Left renal pelvis (tissue), 4 donors: ENCODE measurements around the gene WNK4. TPM values are rescaled to one million over a fixed set of nuclear protein-coding genes. Genes with fewer than 3 reads are reported as not detected.
A peak's percentile ranks its signal among the peaks of the same experiment; 100 is the strongest.
"Not testable (repeated sequence)": the region's sequence is repeated elsewhere in the genome, so short reads cannot be mapped to it uniquely, and the experiment has no call there.

Experiments used
- DNase-seq, 4 donors: peaks; one replicate each; pipeline ENCODE4 v3.0.0-alpha.2; 2013; ENCODE audit warnings: low read depth in 4 of 4, low spot score in 3 of 4
- polyA plus RNA-seq, 4 donors: library from polyadenylated mRNA; unstranded; fragments of 120-200 nt; gene quantifications; one replicate each; pipeline ENCODE4 v1.2.1, GENCODE V29; 2013; ENCODE audit not compliant: insufficient read length in 4 of 4

The WNK4 gene
- polyA plus RNA-seq, result 10 to 100 TPM in 3 of 4 donors, 1 to 10 TPM in 1; 3.5 to 14.8 (median 12.5) TPM

DNA sequence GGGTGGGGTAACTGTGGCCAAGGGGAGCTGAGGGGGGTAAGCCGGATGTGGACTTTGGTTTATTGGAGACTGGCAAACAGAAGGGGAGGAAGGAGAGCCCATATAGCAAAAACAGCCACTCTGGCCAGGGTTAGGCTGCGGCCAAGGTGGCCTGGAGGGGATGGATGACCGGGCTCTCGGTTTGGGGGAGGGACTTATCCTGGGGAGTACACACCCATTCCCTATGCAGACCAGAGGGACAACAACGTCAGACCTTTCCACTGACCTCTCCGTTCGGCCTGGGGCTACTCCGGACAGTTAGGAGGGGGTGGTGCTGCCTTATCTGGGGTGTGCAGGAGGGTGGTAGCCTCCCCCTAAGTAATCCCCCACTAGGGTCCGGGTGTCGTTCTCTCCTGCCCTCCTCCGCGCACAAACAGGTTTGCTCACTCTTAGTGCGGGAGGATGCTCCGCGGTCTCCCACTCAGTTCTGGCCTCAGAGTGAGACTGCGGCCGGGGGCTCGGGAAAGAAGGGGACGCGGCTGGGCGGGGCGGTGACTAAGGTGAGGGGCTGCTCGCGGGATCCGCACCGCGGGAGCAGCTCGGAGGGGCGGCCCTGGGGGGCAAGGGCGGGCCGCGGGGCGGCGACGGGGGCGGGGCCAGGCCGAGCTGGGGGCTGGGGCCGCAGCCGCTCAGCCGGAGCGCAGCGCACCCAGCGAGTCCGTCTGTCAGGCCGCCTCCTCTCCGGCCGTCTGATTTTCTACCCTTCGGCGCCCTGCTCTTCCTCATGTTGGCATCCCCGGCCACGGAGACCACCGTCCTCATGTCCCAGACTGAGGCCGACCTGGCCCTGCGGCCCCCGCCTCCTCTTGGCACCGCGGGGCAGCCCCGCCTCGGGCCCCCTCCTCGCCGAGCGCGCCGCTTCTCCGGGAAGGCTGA, at the start of gene WNK4:
Gene WNK4, plus strand, starts transcription at position 675 of the 915 bp plus-strand sequence. Its CDS starts 89 bp downstream, at position 764.
- DNase-seq, result no peak

DNA sequence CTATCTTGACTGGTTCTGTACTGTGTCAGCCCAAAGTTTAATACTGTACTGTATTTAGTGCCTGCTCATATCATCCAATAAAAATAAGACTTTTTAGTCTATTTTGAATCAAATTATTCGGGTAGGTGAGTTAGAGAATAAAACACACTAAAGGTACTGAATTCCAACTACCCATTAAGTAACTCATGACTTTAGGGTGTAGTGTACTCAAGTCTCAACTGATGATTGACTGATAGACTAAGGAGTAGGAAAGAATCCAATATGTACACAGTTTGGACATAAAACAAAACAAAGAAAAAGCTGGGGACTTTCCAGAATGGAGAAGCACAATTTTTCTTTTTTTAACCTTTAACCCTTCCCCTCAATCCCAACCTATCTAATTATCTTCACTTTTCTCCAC, 39.7 kb upstream of the WNK4 start:
- DNase-seq, result no peak

DNA sequence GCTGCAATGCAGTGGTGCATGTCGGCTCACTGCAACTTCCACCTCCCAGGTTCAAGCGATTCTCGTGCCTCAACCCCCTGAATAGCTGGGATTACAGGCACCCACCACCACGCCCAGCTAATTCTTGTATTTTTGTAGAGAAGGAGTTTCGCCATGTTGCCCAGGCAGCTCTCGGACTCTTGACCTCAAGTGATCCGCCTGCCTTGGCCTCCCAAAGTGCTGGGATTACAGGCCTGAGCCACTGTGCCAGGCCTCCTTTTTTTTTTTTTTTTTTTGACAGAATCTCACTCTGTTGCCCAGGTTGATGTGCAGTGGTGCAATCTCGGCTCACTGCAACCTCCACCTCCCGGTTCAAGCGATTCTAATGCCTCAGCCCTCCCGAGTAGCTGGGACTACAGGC, 37.5 kb upstream of the WNK4 start:
- DNase-seq, result not testable (repeated sequence)

DNA sequence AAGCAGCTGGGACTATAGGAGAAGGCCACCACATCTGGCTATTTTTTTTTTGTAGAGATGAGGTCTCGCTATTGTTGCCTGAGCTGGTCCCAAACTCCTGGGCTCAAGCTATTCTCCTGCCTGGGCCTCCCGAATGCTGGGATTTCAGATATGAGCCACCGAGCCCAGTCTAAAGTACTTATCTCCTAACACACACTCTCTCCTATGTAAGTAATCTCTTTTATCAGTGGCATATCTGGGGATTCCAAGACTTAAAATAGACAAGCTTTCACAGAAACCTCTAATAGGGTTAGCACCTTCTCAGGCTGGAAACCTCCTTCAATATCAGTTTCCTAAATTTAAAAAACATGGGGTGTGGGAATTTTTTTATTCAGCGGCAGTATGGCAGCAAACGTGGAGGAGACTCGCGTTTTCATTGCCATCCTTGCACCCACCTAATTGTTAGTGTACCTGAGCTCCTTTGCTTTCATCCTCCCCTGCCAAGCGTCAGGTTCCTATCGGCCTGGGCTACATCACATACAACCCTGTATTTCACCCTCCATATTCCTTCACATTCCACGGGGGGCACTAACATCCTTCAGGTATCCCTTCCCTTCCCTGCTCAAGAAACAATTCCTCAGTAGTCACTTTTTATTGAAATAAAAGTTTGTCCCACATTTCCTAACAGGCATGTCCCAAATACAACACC, 36.7 kb upstream of the WNK4 start:
- no peak for DNase-seq

DNA sequence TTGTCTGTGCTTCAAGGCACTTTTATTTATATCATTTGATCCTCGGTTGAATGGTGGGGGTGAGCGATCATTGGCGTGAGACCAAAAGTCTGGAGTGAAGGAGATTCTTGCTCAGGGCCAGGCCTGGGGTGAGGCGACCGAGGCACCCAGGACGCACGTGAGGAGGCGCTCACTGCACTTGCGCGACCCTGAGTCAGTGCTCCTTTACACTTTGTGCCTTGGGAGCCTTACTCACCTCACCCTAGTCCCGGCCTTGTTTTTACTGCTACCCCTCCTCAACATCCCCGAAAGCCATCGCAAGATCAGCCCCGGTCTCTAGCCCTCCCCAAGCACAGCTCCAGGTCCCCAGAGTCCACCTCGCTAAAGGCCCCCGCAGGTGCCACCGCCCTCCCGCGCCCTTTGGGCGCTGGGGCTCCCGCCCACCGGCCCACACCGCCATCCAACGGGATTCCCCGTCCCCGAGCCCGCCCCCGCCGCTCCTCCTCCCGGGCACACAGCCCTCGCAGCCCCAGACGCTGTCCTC, 36.1 kb upstream of the WNK4 start:
- no peak for DNase-seq

DNA sequence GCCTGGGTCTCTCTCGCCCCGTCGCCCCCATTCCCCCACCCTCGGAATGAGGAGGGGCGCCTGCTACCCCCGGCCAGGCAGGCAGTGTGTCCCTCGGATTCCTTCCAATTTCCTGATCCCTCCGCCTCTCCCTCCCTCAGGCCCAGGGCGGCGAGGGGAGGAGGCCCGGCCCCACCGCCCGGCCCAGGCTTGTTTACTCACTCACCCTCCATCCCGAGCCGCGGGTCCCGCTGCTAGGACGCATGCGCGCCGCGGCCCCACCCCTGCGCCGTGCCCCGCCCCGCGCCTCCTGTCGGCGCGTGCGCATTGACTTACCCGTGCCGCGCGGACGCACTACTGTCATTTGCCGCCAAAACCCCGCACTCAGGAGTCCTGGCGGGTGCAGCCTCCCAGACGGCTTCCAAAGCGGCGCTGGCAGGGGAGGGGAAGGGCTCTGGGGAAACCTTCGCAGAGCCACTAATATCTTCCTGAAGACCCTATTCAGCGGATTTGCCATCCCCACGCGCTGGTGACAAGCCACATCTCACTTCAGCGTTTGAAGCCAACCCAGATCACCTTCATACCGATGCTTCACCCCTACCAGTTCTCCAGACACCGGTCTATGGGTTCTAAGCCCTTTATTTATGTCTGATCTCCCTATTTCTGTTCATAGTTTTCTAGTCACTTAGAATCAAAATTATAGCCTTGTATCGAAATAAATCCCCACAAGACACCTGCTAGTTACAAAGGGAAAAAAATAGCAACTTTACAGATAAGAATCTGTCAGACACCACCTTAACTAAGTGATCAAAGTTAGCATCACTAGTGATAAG, 35.4 kb upstream of the WNK4 start, which contains the start of gene EZH1:
Gene EZH1, minus strand, starts transcription at position 235 of the 812 bp plus-strand sequence. CDS start 16,099 bp downstream, outside the sequence.
- DNase-seq, result peak; percentile 80 to 82 (median 81)

DNA sequence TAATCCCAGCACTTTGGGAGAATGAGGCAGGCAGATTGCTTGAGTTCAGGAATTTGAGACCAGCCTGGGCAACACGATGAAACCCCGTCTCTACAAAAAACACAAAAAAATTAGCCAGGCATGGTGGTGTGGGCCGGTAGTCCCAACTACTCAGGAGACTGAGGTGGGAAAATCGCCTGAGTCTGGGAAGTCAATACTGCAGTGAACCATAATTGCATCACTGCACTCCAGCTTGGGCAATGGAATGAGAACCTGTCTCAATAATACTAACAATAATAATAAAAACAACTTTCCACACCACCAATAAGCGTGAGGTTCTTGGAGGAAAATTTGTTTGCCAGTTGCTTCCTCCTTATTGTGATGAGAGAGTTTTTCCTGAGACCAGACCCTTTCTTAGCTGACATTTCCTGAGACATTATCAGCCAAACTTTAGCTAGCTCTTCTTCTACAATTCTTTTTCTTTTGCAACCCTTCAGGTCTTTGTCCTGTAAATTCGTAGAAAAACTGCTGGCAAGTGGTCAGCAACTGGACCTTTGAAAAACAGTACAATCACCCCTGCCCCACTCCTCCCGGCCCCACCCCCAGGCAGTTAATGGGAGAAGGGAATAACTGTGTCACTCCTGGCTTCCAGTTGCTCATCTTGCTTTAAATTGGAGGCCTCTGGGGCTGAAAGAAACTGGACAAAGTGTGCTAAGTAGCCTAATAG, 32.1 kb upstream of the WNK4 start:
- DNase-seq, result no peak

DNA sequence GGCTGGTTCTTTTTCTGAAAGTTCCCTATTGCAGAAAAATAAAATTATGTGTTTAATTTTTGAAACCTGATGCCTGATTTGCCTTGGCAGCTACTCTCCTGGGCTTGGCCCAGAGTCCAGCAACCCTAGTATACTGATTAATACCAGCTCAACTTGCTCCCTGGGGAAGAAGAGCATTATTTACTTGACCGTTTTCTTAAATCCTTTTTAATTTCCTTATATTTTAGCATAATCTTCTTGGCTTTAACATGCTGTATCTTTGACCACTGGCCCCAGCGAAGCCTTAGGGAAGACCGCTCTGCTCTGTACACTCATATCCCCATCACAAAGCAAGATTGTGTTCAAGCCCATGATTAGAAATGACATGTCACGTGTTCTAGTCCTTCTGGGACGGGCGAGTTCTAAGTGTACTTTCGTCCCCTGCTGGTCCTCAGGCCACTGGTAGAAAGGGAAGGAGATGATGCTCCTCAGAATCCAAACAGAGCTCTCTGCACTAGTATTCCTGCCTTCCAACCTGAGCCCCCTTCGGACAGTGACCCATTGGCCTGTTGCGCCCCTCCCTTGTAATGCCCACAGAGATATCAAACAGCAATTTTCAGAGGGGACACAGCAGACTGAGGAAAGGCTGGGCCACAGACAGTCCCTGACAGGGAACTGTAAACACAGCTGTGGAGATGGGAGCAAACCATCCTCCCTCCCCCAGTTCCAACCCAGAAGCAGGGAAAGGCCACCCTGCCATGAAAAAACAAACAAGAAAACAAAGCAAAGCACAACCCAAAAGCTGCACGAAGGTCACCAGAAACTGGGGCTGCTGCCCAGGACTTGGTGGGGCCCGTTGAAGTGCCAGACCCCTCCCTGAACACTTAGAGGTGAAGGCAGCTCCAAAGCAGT, 31.3 kb upstream of the WNK4 start:
- no peak for DNase-seq

DNA sequence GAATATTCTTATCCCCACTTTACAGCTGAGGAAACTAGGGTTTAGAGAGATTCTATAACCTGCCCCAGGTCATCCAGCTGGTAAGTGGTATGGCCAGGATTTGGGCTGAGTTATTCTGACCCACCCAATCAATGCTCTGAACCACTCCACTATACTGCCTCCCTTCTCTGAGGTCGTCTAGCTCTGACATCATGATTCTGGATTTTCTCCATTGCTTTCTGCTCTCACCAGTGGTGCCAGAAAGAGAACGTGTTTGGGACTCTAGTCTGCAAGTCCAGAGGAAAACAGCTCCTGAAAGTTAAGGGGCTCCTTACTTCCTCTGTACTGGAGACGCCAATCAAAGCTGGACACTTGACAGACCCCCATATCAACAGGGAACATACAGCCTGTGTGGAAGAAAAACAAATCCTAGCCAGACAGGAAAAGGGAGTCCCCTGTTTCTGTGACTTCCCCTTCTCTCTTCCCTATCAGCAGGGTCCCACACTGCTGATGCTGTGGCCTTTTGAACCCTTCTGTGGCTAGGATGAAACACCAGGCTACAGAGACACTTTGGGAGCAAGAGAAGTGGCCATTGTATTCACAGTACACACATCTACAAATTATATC, 29.6 kb upstream of the WNK4 start:
- DNase-seq, result no peak

DNA sequence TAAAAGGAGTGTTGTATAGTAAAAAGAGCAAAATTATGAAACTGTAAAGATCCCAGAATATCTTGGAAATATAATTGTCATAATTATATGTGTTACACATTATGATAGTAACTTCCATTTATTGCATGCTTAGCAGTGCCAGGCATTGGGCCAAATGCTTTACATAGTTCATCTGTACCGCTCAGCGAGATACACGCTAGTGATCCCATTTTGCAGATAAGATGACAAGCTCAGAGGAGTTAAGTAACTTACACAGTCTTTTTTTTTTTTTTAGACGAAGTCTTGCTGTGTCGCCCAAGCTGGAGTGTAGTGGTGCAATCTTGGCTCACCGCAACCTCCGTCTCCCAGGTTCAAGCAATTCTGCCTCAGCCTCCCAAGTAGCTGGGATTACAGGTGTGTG, 28.8 kb upstream of the WNK4 start:
- DNase-seq, result no peak

DNA sequence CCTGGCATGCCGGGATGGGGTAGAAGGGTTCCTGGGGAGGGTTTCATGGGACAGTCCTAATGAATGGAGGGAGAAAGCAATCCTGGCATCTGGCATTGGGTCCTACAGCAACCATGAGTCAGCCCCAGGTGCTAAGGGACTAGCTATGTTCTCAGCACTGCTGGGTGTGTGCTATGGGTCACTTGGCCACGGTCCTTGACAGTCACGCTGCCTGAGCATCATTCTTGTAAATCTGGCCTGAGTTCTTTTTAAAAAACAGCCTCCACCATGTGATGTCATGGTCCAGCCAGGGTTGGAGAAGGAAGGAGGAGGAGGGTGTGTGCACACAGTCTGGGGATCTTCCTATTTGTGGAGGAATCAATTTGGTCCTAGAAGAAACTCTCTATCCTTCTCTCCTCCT, 25.6 kb upstream of the WNK4 start:
- DNase-seq, result no peak

DNA sequence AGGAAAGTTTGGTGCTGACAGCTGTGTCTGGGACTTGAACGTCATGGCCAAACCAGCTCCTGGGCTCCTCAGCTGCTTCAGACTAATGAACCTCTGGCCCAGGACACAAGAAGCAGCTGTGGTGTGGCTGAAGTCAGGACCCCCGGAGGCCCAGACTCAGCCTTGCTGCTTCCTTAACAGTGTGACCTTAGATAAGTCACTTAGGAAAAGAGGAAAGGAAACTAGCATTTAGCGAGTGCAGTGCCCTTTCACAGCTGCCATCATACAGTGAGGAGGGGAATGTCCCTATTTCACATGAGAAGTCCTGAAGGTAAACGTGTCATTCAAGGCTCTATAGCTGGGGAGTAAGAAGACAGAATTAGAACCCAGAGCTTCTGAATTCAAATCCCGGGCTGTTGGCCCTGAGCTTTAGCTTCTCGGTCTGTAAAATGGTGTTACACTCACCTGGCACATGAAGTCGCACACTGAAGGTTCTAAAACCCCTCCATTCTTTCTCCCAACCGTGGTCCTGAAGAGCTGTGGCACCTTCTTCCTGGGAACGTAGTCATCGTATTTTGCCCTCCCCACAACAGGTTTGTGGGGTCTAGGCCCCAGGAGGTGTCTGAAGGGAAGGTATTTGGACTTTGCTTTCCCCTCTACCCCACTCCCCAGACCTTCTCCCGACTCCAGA, 20.3 kb upstream of the WNK4 start:
- no peak for DNase-seq

DNA sequence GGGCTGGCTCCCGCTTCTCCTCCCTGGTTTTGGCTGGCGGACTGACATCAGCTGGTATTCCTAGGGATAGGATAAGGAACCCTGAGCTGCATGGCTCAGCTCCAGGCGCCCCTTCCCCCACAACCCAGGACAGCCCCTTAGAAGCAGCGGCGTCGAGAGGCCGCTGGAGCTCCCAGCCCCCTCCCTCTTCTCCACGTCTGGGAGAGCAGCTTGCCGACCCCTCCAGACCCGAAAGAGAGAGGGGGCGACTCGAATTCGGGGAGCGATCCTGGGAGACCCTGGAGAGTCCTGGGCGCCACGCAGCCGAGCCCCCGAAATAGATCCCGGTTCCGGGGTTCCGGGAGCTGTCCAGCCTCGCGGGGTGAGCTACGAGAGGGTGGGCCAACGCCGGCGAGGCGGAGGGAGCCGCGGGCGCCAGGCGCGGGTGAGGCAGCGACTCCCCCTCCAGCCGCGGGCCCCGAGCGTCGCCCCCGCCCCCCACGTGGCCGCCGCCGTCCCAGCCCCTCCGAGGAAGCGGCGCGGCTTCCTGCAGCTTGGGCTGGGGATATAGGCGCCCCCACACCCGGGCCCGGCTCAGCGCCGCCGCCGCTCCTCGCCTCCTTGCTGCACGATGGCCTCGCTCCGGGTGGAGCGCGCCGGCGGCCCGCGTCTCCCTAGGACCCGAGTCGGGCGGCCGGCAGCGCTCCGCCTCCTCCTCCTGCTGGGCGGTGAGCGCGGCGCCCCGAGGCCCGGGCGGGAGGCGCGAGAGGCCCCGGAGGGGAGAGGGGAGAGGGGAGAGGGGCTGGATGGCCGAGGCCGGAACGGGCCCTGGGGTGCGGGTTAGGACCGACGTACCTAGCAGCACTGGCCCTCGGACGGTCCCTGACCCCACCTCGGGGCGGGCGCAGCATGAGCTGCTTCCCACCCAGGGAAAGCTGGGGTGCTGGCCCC, 19.5 kb upstream of the WNK4 start, which contains the start of gene RAMP2:
Gene RAMP2, plus strand, starts transcription at position 576 of the 930 bp plus-strand sequence. Its CDS starts 35 bp downstream, at position 611.
- DNase-seq, result no peak

DNA sequence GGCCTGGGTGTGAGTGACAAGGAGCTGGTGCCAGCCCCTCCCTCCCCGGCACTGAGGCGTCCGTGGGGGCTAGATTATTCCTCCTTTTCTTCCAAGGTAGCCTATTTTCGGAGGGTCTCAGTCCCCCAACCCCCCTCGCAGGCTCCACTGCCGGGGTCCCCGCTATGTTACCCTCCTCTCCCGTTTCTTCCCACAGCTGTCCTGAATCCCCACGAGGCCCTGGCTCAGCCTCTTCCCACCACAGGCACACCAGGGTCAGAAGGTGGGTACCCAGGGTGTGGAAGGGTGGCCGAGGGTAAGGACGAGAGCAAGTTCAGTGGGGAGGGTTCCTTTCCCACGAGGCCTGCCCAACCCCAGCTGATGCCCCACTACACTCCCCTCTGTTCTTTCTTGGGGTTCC, 18.8 kb upstream of the WNK4 start:
- DNase-seq, result no peak

DNA sequence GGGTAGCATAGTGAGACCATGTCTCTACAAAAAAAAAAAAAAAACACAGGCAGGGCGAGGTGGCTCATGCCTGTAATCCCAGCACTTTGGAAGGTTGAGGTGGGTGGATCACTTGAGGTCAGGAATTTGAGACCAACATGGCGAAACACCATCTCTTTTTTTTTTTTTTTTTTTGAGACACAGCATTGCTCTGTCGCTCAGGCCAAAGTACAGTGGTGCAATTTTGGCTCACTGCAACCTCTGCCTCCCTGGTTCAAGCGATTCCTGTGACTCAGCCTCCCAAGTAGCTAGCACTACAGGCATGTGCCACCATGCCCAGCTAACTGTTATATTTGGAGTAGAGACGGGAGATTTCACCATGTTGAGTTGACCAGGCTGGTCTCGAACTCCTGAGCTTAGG, 14.3 kb upstream of the WNK4 start:
- no peak for DNase-seq

DNA sequence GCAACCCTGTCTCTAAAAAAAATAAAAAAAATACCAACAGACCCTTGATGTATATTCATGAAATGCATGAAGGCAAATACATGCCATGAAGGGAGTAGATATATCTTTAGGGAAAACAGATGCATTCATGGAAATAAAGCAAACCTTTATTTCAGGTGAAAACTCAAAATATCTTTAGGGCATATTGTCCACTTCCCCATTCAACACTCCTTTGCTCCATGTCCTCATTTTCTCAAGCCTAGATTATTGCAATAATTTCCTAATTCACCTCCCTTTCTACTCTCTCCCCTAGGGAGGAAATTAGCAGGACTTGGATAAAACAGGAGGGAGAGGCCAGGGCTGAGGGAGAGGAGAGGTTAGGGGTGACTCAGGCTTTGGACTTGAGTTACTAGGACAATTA, 12.9 kb upstream of the WNK4 start:
- no peak for DNase-seq

DNA sequence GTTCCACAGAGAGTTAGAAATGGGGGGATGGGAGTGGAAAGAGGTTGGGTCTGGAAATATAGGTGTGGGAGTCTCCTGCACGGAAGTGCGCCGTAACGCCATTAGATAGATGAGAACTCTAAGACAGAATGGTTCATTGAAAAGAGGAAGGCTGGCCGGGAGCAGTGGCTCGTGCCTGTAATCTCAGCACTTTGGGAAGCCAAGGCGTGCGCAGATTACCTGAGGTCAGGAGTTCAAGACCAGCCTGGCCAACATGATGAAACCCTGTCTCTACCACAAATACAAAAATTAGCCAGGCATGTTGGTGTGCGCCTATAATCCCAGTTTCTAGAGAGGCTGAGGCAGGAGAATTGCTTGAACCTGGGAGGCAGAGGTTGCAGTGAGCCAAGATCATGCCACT, 12.4 kb upstream of the WNK4 start:
- not testable (repeated sequence) for DNase-seq
